Measurements from ENCODE around the gene EFTUD2.

DNA sequence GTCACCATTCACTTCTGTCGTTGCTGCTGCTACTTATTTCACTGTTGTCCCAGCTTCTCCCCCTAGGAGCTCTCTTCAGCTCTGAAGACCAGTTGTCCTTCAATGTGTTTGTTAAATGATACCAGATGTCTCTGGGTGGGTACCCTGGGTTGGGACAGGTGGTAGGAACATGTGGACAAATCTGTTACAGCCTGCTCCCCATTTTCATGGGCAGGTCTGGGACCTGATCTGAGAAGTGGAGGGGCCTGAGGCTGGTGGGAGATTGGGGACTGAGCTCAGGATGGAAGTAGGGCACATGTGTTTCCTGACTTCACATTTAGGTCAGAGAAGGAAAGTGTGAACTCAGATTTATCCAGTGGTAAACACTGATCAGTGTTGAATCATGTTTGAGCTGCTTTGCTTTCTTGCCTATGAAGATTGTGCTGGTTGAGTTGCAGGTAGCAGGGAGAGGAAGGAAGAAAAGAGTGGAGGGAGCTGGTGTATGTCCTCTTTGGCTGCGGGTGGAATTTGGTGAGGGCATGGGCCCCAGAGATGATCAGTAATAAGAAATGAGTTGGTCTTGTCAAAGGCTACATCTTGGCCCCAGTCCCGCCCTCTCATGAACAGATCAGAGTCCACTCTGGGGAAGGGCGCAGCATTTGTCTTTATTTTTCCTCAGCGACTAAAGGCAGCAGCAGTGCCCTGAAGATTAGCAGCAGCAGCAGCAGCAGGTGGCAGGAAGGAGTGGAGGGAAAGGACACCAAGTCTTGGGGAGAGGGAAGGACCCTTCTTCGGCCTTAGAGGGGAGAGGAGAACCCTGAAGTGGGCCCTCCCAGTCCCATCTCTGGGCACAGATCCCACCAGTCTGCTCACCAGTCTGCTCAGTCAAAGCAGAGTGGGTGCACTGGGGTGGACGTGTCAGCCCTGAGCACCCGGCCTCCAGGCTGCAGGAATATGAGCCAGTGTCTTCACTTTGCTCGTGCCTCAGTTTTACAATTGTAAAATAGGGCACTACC, 6.1 kb upstream of the EFTUD2 start:
- TF ChIP-seq POLR2AphosphoS5 (IDR thresholded peaks at IDR 0.05) (no peak), POLR2A (IDR thresholded peaks at IDR 0.05) (no peak), EP300 (IDR thresholded peaks at IDR 0.05) (no peak)
- TF ChIP-seq, protein P1, sequence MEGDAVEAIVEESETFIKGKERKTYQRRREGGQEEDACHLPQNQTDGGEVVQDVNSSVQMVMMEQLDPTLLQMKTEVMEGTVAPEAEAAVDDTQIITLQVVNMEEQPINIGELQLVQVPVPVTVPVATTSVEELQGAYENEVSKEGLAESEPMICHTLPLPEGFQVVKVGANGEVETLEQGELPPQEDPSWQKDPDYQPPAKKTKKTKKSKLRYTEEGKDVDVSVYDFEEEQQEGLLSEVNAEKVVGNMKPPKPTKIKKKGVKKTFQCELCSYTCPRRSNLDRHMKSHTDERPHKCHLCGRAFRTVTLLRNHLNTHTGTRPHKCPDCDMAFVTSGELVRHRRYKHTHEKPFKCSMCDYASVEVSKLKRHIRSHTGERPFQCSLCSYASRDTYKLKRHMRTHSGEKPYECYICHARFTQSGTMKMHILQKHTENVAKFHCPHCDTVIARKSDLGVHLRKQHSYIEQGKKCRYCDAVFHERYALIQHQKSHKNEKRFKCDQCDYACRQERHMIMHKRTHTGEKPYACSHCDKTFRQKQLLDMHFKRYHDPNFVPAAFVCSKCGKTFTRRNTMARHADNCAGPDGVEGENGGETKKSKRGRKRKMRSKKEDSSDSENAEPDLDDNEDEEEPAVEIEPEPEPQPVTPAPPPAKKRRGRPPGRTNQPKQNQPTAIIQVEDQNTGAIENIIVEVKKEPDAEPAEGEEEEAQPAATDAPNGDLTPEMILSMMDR (IDR thresholded peaks at IDR 0.05), result no peak

Measured in stomach (tissue), 4 donors.